GM12878 (cell line): Measurements from ENCODE around the gene DCTN5. TPM values are rescaled to one million over a fixed set of nuclear protein-coding genes. Genes with fewer than 3 reads are reported as not detected.

Source experiments
- BCL11A ChIP-seq: IDR thresholded peaks from 2 replicates; pipeline ENCODE4 v1.6.1; 2011; ENCODE audit warnings: low read depth, low read length
- BRCA1 ChIP-seq: IDR thresholded peaks from 2 replicates; pipeline ENCODE4 v1.6.1; 2011; ENCODE audit warnings: low read depth, low read length, improper control_type of control experiment
- CBFB ChIP-seq: IDR thresholded peaks from 2 replicates; pipeline ENCODE4 v1.6.1; 2016; ENCODE audit warnings: antibody characterized with exemption, low read depth
- CREM ChIP-seq: IDR thresholded peaks from 2 replicates; pipeline ENCODE4 v1.6.1; 2014; ENCODE audit warnings: antibody characterized with exemption, low read depth
- E2F4 ChIP-seq: IDR thresholded peaks from 2 replicates; pipeline ENCODE4 v1.6.1; 2012; ENCODE audit warnings: low read depth, low read length, improper control_type of control experiment
- E4F1 ChIP-seq: fragments of 450-650 bp; IDR thresholded peaks from 2 replicates; pipeline ENCODE4 v1.6.1; 2018; ENCODE audit warnings: borderline replicate concordance, mild to moderate bottlenecking; ENCODE audit not compliant: partially characterized antibody
- IRF4 ChIP-seq: IDR thresholded peaks from 2 replicates; pipeline ENCODE4 v1.6.1; 2011; ENCODE audit warnings: low read depth, low read length
- MAX ChIP-seq: IDR thresholded peaks from 2 replicates; pipeline ENCODE4 v1.6.1; 2012; ENCODE audit warnings: low read depth, low read length, improper control_type of control experiment
- MXI1 ChIP-seq: fragments of 150-350 bp; IDR thresholded peaks from 2 replicates; pipeline ENCODE4 v1.6.1; 2011; ENCODE audit warnings: low read depth, mild to moderate bottlenecking, inconsistent platforms, low read length, improper control_type of control experiment
- PBX3 ChIP-seq: IDR thresholded peaks from 2 replicates; pipeline ENCODE4 v1.6.1; 2011; ENCODE audit warnings: mild to moderate bottlenecking, low read depth, low read length, moderate library complexity; ENCODE audit not compliant: insufficient replicate concordance
- RCOR1 ChIP-seq: conservative IDR thresholded peaks from 2 replicates; pipeline ENCODE4 v1.6.1; 2012; ENCODE audit warnings: low read depth, low read length, improper control_type of control experiment
- RFX5 ChIP-seq: IDR thresholded peaks from 2 replicates; pipeline ENCODE4 v1.6.1; 2011; ENCODE audit warnings: low read depth, low read length, improper control_type of control experiment
- SMC3 ChIP-seq: IDR thresholded peaks from 2 replicates; pipeline ENCODE4 v1.6.1; 2011; ENCODE audit warnings: low read length, improper control_type of control experiment, borderline replicate concordance
- SUPT20H ChIP-seq: IDR thresholded peaks from 2 replicates; pipeline ENCODE4 v1.6.1; 2011; ENCODE audit warnings: low read depth, mild to moderate bottlenecking, low read length, moderate library complexity, borderline replicate concordance; ENCODE audit not compliant: control insufficient read depth
- ZBED1 ChIP-seq: IDR thresholded peaks from 2 replicates; pipeline ENCODE4 v1.6.1; 2016; ENCODE audit warnings: borderline replicate concordance
- ZBTB4 ChIP-seq: fragments of 450-650 bp; formaldehyde crosslinking; IDR thresholded peaks from 2 replicates; pipeline ENCODE4 v1.4.0; 2022; ENCODE audit warnings: mild to moderate bottlenecking, moderate library complexity
- ZSCAN29 ChIP-seq: fragments of 450-650 bp; IDR thresholded peaks from 2 replicates; pipeline ENCODE4 v1.6.1; 2017; ENCODE audit warnings: mild to moderate bottlenecking, moderate library complexity
- polyA plus RNA-seq, 11 experiments: library from polyadenylated mRNA; depleted of rRNA in 4 of 11; unstranded in 6 of 11; stranded (reverse) in 5 of 11; fragments of >200 nt; fragmentation: Nextera tagmentation in 4 of 11; fragmentation: Illumina TruSeq in 1 of 11; extraction: Ambion mirVana in 4 of 11; extraction: Trizol in 1 of 11; gene quantifications; 1 replicate in 1 of 11; 2 replicates in 10 of 11; pipeline versions ENCODE4 v1.2.1 to v1.2.3, GENCODE V29; 2011 to 2016; ENCODE audit warnings: inconsistent platforms in 2 of 11, missing spikeins in 2 of 11, low read depth in 1 of 11
- total RNA-seq, 4 experiments: library from RNA; depleted of rRNA in 3 of 4; stranded (reverse); fragments of >200 nt in 3 of 4; fragmentation: Illumina TruSeq in 1 of 4; extraction: Trizol in 1 of 4; gene quantifications; 2 replicates each; pipeline versions ENCODE4 v1.2.1 to v1.2.3, GENCODE V29; 2013 to 2021

The DCTN5 gene
- total and polyA plus RNA-seq, 10 of the 15 experiments (the other 5 are each of a cell fraction or from before 2014, with no cell fraction given): 49.1 to 153 (median 81.4) TPM

- TF ChIP-seq E4F1 (peak; percentile 94), BCL11A (no peak), PBX3 (no peak), ZBTB4 (CRISPR knock-in tag) (no peak), RFX5 (no peak), CBFB (no peak), E2F4 (0 out of 2 replicates have a peak, but pooled peaks have one; percentile 41), BRCA1 (no peak), ZSCAN29 (no peak), MAX (peak; percentile 71; the same call in 1 of the 2 replicates), CREM (peak; percentile 85), RCOR1 (no peak), SUPT20H (no peak), ZBED1 (no peak; the same call in 1 of the 2 replicates), SMC3 (peak; percentile 13; the same call in 1 of the 2 replicates), MXI1 (peak; percentile 87), IRF4 (peak; percentile 46; the same call in 1 of the 2 replicates)
Measured at GRCh38 chr16:23595951-23596720, 45.1 kb upstream of the DCTN5 start, which contains the start of gene NDUFAB1 (continued).
